Measurements from ENCODE around the gene NOS2.
"Not testable (repeated sequence)": the region's sequence is repeated elsewhere in the genome, so short reads cannot be mapped to it uniquely, and the experiment has no call there.

The NOS2 gene

GRCh38 chr17:27748360-27748825 is 51.9 kb downstream of the NOS2 start:
- Histone ChIP-seq H3K36me3 (ENCODE audit: control insufficient read depth, insufficient read depth, low read length) (no peaks in the 10 kb centered on the region), H3K27me3 (ENCODE audit: control insufficient read depth, insufficient read depth, low read length) (no peaks in the 10 kb centered on the region), H3K9ac (ENCODE audit: low read depth, low read length) (no peak overlapping the region), H3K4me1 (ENCODE audit: control insufficient read depth, insufficient read depth, low read length) (no peaks in the 10 kb centered on the region), H3K4me3 (ENCODE audit: low read depth, low read length) (no peak overlapping the region), H3K9me3 (ENCODE audit: control insufficient read depth, insufficient read depth, low read length) (no peaks in the 10 kb centered on the region)

DNA sequence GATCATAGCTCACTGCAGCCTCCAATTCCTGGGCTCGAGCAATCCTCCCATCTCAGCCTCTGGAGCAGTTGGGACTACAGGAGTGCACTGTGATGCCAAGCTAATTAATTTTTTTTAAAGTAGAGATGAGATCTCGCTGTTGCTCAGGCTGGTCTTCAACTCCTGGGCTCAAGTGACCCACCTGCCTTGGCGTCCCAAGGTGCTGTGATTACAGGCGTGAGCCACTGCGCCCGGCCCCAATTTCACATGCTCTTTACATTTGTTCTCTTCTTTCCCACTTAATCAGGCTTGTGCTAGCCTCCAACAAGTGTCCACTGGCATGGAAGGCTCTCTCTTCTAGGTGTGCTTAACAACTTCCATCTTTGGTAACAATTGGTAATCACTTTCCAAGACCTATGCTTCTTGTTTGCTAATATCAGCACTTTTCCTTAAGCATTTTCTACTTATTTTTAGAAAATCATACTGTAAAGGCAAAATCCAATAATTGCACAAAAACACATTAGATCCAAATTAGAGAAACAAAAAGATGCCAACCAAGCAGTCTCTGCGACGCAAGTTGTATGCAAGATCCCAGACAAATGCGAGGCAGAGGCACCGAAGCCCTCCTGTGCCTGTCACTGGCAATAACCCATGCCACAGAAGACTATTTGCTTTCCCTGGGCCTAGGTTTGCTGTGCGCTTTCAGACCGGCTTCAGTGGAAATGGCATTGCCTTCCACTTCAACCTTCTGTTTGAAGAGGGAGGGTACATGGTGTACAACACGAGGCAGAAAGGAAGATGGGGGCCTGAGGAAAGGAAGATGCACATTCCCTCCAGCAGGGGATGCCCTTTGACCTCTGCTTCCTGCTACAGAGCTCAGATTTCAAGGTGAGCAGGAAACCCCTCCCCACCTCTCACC is 52.6 kb downstream of the NOS2 start:
- Histone ChIP-seq H3K36me3 (ENCODE audit: control insufficient read depth, insufficient read depth, low read length) (no peaks in the 10 kb centered on the region), H3K4me3 (ENCODE audit: low read depth, low read length) (no peak overlapping the region), H3K27me3 (ENCODE audit: control insufficient read depth, insufficient read depth, low read length) (no peaks in the 10 kb centered on the region), H3K9ac (ENCODE audit: low read depth, low read length) (no peak overlapping the region), H3K4me1 (ENCODE audit: control insufficient read depth, insufficient read depth, low read length) (no peaks in the 10 kb centered on the region), H3K9me3 (ENCODE audit: control insufficient read depth, insufficient read depth, low read length) (no peaks in the 10 kb centered on the region)

DNA sequence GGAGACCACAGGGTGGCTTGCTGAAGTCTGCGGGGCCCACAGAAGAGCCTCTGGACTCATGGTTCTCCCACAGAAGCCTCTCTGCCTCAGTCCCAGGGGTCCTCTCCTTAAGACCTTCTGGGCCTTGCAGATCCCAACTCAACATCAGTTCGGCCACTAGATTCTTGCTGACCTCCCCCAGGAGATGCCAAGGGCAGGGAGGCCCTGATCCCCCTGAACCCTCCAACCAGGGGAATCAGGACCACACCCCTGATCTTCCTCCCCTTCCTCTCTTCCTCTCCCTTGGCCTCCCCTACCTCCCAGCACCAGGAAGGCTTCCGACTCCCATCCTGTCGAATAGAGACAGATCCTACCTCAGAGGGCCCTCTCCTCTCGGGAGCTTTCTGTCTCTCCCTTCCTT is 53.4 kb downstream of the NOS2 start:
- Histone ChIP-seq H3K4me1 (ENCODE audit: control insufficient read depth, insufficient read depth, low read length) (no peaks in the 10 kb centered on the region), H3K9me3 (ENCODE audit: control insufficient read depth, insufficient read depth, low read length) (no peaks in the 10 kb centered on the region), H3K36me3 (ENCODE audit: control insufficient read depth, insufficient read depth, low read length) (no peaks in the 10 kb centered on the region), H3K27me3 (ENCODE audit: control insufficient read depth, insufficient read depth, low read length) (no peaks in the 10 kb centered on the region), H3K9ac (ENCODE audit: low read depth, low read length) (no peak overlapping the region), H3K4me3 (ENCODE audit: low read depth, low read length) (no peak overlapping the region)

GRCh38 chr17:27746320-27746719 is 54.0 kb downstream of the NOS2 start:
- H3K9me3 ChIP-seq (ENCODE audit: control insufficient read depth, insufficient read depth, low read length); H3K9ac ChIP-seq (ENCODE audit: low read depth, low read length); H3K4me1 ChIP-seq (ENCODE audit: control insufficient read depth, insufficient read depth, low read length); H3K36me3 ChIP-seq (ENCODE audit: control insufficient read depth, insufficient read depth, low read length); H3K4me3 ChIP-seq (ENCODE audit: low read depth, low read length); H3K27me3 ChIP-seq (ENCODE audit: control insufficient read depth, insufficient read depth, low read length): not testable (repeated sequence)

- not testable (repeated sequence) for H3K36me3 ChIP-seq (ENCODE audit: control insufficient read depth, insufficient read depth, low read length); H3K9ac ChIP-seq (ENCODE audit: low read depth, low read length); H3K4me1 ChIP-seq (ENCODE audit: control insufficient read depth, insufficient read depth, low read length); H3K9me3 ChIP-seq (ENCODE audit: control insufficient read depth, insufficient read depth, low read length); H3K27me3 ChIP-seq (ENCODE audit: control insufficient read depth, insufficient read depth, low read length); H3K4me3 ChIP-seq (ENCODE audit: low read depth, low read length)
Measured at GRCh38 chr17:27745207-27745830, 55.0 kb downstream of the NOS2 start.

GRCh38 chr17:27743281-27743885 is 56.9 kb downstream of the NOS2 start:
- Histone ChIP-seq H3K9ac (ENCODE audit: low read depth, low read length) (no peak overlapping the region), H3K4me1 (ENCODE audit: control insufficient read depth, insufficient read depth, low read length) (no peaks in the 10 kb centered on the region), H3K36me3 (ENCODE audit: control insufficient read depth, insufficient read depth, low read length) (no peaks in the 10 kb centered on the region), H3K9me3 (ENCODE audit: control insufficient read depth, insufficient read depth, low read length) (no peaks in the 10 kb centered on the region), H3K27me3 (ENCODE audit: control insufficient read depth, insufficient read depth, low read length) (no peaks in the 10 kb centered on the region), H3K4me3 (ENCODE audit: low read depth, low read length) (no peak overlapping the region)

DNA sequence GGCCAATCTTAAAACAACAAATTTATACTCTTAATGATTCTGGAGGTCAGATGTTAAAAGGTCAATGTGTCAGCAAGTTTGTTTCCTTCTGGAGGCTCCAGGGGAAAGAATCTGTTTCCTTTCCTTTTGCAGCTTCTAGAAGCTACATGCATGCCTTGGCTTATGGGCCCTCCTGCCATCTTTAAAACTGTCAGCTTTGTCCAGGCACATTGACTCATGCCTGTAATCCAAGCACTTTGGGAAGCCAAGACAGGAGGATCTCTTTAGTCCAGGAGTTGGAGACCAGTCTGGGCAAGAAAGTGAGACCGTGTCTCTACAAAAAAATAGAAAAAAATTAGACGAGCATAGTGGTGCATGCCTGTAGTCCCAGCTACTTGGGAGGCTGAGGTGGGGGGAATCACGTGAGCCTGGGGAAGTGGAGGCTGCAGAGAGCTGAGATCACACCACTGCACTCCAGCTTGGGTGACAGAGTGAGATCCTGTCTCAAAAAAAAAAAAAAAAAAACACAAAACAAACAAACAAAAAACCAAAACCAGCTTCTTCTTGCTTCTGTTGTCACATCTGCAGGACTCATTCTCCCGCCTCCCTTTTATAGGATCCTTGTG is 58.3 kb downstream of the NOS2 start:
- Histone ChIP-seq H3K9ac (ENCODE audit: low read depth, low read length) (no peak overlapping the region), H3K9me3 (ENCODE audit: control insufficient read depth, insufficient read depth, low read length) (no peaks in the 10 kb centered on the region), H3K36me3 (ENCODE audit: control insufficient read depth, insufficient read depth, low read length) (no peaks in the 10 kb centered on the region), H3K4me1 (ENCODE audit: control insufficient read depth, insufficient read depth, low read length) (no peaks in the 10 kb centered on the region), H3K27me3 (ENCODE audit: control insufficient read depth, insufficient read depth, low read length) (no peaks in the 10 kb centered on the region), H3K4me3 (ENCODE audit: low read depth, low read length) (no peak overlapping the region)

GRCh38 chr17:27741361-27741861 is 58.9 kb downstream of the NOS2 start:
- Histone ChIP-seq H3K4me3 (ENCODE audit: low read depth, low read length) (no peak overlapping the region), H3K27me3 (ENCODE audit: control insufficient read depth, insufficient read depth, low read length) (no peaks in the 10 kb centered on the region), H3K9ac (ENCODE audit: low read depth, low read length) (no peak overlapping the region), H3K4me1 (ENCODE audit: control insufficient read depth, insufficient read depth, low read length) (no peaks in the 10 kb centered on the region), H3K36me3 (ENCODE audit: control insufficient read depth, insufficient read depth, low read length) (no peaks in the 10 kb centered on the region), H3K9me3 (ENCODE audit: control insufficient read depth, insufficient read depth, low read length) (no peaks in the 10 kb centered on the region)

GRCh38 chr17:27740541-27740940 is 59.8 kb downstream of the NOS2 start:
- not testable (repeated sequence) for H3K9ac ChIP-seq (ENCODE audit: low read depth, low read length); H3K9me3 ChIP-seq (ENCODE audit: control insufficient read depth, insufficient read depth, low read length); H3K4me3 ChIP-seq (ENCODE audit: low read depth, low read length); H3K4me1 ChIP-seq (ENCODE audit: control insufficient read depth, insufficient read depth, low read length); H3K27me3 ChIP-seq (ENCODE audit: control insufficient read depth, insufficient read depth, low read length); H3K36me3 ChIP-seq (ENCODE audit: control insufficient read depth, insufficient read depth, low read length)

DNA sequence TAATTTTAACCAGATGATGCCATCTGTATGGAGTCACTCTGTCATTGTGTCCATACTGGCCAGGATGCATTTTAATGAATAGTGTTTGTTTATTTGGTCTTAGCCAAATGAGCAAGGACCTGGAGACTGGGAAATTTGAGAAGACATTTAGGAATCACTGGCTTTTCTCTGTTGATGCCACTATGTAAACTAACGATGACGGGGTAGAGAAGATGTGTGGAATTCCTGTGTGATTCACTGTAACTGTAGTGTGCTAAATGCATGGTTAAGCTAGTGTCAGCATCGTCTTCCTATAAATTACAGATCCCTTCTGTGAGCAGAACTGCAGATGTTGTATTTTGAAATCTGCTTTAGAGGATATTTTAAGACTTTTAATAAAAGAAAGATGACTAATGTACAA is 66.6 kb downstream of the NOS2 start:
- Histone ChIP-seq H3K27me3 (ENCODE audit: control insufficient read depth, insufficient read depth, low read length) (peaks cover 2% of the 10 kb centered on the region), H3K36me3 (ENCODE audit: control insufficient read depth, insufficient read depth, low read length) (no peaks in the 10 kb centered on the region), H3K4me3 (ENCODE audit: low read depth, low read length) (no peak overlapping the region), H3K9ac (ENCODE audit: low read depth, low read length) (no peak overlapping the region), H3K4me1 (ENCODE audit: control insufficient read depth, insufficient read depth, low read length) (no peaks in the 10 kb centered on the region), H3K9me3 (ENCODE audit: control insufficient read depth, insufficient read depth, low read length) (no peaks in the 10 kb centered on the region)

DNA sequence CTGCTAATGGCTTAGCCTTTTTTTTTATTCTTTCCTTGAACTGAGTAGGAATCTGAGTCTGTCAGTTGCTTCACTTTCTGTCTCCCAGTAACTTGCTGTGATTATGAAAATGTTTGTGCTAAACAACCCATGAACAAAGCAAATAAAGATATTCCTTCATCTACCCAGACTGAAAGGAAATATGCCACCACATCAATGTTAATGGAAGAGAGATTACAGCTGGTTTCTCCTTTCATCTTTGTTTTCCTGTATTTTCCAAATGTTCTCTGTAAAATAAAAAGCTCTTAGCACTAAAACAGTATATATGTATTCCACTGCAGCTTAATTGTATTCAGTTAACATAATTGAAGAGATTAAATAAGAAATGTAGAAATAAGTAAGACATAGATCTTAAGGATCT is 67.6 kb downstream of the NOS2 start:
- not testable (repeated sequence) for H3K36me3 ChIP-seq (ENCODE audit: control insufficient read depth, insufficient read depth, low read length); H3K9ac ChIP-seq (ENCODE audit: low read depth, low read length); H3K9me3 ChIP-seq (ENCODE audit: control insufficient read depth, insufficient read depth, low read length)

More for the DNA sequence above, 67.6 kb downstream of the NOS2 start:
- H3K4me3 ChIP-seq (ENCODE audit: low read depth, low read length); H3K27me3 ChIP-seq (ENCODE audit: control insufficient read depth, insufficient read depth, low read length); H3K4me1 ChIP-seq (ENCODE audit: control insufficient read depth, insufficient read depth, low read length): not testable (repeated sequence)
